ENCODE data around the gene IRX2. TPM values are rescaled to one million over a fixed set of nuclear protein-coding genes. Genes with fewer than 3 reads are reported as not detected.

IRX2 gene
- total RNA-seq, 1 donor from 2014 or later = 6.5 TPM

DNA sequence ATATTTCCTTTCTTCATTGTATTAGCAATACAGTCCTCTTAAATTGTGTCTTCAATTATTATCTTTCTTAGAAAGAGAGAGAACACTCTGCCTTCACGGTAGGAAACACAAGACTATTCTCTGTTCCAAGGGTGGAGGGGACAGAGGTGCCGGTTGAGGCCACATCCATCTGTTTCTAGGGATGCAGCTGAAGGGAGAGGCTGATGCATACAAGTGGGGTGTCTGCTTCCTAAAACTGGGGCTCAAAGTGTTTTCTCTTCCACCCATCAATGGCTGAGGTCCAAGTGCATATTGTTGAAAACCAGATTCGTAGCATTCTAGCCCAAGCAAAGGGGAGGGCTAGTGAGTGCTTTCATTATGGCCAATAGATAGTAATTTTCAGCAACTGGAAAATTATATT lies 9.5 kb downstream of the IRX2 start:
- DNase-seq (ENCODE audit: low spot score) = no peak

DNA sequence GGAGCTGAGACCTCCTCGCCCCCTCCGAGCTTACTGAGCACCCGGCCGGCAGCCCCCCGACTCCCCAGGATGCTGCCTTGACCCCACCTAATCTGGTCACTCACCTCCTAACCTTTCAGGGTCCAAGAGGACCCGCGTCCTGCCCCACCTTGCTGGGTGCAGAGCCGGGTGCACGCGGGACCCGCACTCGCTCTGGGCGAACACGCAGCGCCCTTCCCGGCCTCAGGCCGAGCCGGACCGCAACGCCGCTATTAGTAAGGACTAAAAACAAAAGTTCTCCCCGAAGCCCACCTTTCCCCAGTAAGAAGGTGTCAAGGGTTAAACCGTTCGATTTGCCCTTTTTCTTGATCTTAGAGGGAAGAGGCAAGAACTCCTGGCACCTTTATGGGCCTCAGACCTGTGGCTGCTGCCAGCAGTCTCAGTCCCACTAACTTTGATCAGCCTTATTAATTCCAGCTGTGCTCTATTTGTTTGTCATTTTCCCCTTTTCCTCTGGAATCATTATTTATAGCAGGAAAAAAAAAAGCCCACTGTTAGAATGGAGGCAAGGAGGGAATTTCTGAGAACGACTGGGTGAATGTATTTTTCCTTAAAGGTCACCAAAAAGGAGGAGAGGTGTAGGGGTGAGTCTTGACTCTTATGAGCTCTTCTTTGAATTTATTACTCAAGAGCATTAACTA lies 10.5 kb downstream of the IRX2 start:
- no peak for DNase-seq (ENCODE audit: low spot score)

DNA sequence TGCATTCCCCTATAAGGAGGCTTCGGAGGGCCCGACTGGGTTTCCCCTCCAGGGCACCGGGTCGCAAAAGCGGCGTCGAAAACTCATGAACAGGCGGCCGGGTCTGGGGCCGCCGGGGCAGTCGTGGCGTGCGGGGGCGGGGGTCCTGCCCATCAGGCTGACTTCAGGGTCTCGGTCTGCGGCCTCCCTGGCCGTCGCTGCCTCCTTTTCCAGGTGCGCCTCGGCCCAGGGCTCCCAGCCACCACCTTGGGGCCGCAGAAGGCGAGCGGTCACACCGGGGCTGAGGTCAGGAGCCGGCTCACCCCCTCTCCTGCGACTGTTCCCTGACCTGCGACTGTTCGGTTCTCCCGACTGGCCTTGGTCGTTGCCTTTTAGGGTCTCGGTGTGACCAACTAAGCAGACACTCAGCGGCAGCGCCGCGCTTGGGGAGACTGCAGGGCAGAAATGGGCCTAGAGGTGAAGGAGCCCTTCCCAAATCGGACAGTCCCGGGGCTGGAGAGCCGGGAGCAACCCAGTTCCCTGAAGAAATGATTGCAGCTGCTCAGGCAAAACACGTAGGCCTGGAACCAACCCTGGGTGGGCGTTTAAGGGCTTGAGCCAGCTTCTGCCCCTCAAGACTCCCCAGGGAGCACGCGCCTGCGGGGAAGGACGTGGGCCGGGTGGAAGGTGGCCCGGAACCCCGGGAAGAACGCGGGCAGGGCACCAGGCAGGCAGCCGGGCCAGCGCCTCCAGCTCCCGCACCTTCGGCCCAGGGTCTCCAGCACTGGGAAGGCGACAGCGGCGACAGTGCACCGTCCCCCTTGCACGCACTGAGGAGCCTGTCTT lies 11.2 kb downstream of the IRX2 start:
- no peak for DNase-seq (ENCODE audit: low spot score)

DNA sequence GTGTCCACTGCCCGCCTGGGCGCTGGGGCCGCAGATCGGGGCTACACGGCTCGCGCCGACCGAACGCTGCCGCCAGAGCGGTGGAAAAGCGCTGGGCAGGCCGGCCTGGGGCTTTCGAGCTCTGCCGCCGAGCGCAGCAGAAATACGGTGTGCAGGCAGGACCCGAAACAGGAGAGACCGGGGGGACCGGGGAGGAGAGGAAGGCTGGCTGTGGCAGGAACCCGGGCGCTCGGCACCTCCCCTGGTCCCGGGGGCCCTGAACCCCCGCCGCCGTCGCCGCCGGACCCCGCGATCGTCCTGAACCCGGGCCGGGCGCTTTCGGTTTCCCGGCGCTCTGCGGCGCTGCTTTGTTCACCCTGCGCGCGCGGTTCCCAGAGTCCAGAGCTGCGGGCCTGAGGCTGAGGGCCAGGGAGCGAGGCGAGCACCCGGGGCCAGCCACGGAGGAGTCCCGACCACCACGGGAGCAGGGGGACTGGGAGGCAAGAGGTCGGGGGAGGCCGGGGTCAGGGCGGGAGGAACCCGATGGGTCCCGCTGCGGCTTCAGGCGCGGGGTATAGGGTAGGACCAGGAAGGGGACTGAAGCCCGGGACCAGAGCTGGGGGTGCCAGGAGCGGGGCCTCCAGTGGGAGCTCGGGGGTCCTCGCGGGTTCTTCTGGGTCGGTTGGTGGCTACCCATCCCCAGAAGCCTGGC lies 12.0 kb downstream of the IRX2 start:
- DNase-seq (ENCODE audit: low spot score) = no peak

DNA sequence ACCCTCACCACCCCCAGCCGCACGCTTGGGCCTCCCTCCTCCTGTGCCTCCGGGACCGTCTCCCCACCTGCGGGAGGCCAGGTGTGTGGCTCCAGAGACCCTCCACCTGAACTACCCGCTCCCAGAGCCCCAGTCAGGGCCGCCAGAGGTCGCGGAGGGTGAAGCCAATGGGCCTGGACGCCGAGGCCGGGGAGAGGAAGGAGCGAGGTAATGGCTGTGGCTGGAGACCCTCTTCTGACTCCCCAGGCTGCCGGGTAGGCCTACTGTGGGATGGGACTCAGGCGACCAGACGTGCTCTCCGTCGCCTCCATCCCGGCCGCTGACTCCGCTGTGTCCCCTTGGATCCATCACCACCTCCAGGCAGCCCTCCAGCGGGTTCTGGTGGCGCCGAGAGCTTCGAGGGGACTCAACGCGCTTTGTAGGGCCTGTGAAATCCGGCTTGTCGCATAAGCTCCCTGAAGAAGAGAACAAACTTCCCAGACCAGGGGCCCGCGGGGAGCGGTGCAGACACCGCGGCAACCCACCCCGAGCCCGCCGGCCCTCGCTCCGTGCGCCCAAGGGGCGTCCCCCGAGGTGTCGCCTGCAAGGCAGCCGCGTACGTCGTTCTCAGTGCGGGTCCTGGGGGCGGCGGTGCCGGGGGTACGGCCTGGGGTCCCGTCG lies 12.6 kb downstream of the IRX2 start:
- DNase-seq (ENCODE audit: low spot score) = no peak

DNA sequence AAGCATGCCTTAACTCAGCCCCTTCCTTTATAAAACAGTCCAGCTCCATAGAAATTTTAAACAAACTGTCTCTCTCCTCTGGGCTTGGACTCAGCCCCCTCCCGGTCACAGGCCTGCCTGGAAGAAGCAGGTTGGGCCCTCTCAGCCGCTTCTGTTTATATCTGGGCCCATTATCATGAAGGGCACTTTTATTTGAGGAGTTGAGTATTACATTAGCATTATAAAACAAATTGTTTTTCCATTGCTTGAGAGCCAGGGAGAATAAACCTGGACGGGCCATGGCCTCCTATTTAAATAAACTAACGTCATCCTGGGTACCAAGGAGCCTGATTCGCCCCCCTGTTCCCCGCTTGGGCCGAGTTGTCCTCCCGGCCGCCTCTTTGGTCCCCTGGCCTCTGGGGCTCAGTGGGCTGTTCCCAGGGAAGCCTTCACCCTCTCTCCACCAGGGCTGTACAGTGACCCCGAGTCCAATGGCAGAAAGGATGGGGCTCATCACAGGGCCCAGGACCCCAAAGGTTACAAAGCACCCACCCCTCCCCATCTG lies 13.2 kb downstream of the IRX2 start:
- DNase-seq (ENCODE audit: low spot score) = no peak

DNA sequence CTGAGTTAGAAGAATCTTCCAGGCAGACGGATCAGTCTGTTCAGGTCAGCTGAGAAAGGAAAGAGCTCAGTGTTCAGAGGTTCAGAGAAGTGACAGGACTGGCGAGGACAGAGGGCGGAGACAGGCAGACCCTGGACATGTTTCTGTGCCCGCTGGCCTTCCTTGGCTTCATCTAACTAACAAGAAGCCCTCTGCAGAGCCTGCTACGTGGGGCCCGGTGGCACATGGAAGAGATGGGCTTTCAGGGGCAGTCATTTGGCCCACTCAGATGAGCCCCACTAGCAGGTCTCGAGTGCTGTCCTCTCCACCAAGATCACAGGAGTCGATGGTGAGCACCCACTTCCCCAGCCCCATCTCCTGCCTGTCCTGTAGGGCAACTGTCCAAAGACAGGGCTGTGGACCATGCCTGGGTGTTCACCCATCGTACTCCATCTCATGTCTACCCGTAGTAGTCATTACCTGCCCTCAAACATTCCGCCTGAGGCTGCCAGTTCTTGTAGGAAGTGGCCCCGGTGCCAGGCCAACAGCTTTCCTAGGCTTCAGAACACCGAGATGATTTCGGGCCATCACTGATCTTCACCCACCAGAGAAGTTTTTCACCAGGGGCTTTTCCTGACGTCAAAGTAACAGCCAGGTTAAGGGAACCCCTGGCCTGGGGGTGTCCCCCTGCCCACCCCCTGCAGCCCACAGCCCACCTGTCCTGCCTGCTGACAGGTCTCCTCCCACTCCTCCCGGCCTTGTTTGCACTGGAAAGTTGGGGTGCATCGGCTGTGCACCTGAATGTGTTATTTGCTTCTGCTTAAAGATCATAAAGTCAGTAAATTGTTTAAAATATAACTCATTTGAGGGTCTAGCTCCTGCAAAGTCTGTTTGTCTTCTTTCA lies 14.0 kb downstream of the IRX2 start:
- DNase-seq (ENCODE audit: low spot score) = no peak

DNA sequence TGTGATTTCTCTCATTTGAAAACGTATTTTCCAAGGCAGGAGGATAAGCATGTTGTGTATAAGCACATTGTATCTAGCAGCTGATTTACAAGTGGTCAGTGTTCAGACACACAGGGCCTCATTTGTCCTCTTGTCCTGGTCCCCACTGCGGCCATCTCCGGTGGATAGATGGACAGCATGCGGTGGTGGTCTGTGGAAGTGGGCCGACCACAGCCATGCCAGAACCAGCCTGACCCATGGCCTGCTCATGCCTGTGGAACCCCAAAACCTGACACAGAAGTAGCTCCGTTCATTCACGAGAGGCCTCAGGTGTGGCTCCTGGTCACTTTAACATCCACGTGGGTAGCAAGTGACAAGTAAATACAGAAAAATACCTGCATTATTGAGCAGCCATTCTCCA lies 14.6 kb downstream of the IRX2 start:
- no peak for DNase-seq (ENCODE audit: low spot score)

DNA sequence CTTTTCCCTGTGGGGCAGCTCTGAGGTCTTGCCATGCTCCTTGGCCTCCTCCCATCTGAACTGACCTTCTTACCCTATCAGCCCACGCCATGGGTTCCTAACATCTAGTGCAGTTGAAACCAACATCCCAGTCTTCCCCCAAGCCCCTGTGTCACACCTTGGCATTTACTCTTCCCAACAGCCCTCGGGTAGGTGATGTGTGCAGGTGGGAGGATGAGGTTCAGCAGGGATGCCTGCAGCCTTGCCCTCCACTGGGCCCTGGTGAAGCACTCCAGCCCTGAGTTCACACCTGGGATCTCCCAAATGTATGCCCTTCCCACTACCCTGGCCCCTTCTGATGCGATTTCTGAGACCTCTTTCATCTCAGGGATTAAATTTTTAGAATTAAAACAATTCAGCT lies 15.5 kb downstream of the IRX2 start:
- no peak for DNase-seq (ENCODE audit: low spot score)

DNA sequence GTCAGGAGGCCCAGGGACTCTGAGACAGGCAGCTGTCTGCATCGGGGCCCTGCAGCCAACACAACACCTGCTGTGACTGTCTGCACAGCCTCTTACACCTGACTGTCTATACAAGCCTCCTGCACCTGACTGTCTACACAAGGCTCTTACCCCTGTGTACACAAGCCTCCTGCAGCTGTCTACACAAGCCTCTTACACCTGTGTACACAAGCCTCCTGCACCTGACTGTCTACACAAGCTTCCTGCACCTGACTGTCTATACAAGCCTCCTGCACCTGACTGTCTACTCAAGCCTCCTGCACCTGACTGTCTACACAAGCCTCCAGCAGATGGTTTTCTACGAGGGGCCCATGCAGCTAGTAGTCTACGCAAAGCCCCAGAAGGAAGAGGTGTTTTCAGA lies 18.6 kb downstream of the IRX2 start:
- DNase-seq (ENCODE audit: low spot score) = no peak

DNA sequence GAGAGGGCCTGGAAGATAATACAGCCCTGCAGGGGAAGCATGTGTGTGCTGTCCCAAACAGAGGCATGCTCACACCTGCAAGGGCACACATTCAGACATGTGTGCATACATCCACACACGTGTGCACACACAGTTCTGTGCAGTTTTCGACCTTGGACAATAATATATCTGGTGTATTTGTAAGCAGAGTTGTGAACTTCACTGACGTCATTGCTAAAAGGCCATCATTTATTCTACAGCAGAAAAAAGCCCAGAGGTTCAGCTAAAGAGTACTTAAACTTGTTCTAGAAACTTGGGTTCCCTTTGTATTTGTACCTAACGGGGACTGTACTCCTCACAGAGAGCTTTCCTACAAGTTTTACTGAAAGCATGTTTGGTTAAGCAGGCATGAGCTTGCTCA lies 19.5 kb downstream of the IRX2 start:
- DNase-seq (ENCODE audit: low spot score) = no peak

DNA sequence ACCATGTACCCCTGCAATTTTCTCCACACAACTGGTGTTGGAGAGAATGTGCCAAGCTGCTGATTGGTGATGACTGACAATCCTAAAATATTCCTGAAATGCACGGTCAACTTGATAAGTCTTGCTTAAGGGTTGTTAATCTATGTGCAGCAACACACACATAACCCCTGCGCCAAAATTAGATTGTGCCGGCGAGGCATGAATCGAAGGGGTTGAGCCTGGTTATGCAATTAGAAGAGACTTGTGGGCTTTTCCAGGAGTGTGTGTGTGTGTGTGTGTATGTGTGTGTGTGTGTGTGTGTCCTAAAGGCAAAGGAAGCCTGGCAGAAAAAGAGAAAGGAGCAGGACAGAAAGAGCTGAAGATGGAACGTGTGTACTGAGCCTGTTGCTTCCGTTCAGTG lies 22.3 kb downstream of the IRX2 start:
- DNase-seq (ENCODE audit: low spot score) = no peak

DNA sequence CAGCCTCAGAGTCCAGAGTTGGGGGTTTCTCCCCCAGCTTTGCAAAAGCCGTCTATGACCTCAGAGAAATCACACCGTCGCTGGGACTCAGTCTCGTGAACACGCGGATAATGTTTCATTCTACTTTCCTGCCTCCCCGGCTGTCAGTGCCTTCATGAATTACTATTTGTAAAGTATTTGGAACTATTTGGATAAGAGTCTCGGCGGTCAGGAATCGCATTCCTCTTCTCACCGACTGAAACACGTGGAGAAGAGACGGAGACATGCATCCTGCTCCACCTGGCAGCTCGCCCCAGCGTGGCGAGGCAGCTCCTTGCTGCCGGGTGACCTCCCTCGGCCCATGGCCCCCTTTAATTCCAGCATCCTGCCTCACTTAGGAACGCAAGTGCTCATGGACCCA lies 23.9 kb downstream of the IRX2 start:
- DNase-seq (ENCODE audit: low spot score) = no peak

DNA sequence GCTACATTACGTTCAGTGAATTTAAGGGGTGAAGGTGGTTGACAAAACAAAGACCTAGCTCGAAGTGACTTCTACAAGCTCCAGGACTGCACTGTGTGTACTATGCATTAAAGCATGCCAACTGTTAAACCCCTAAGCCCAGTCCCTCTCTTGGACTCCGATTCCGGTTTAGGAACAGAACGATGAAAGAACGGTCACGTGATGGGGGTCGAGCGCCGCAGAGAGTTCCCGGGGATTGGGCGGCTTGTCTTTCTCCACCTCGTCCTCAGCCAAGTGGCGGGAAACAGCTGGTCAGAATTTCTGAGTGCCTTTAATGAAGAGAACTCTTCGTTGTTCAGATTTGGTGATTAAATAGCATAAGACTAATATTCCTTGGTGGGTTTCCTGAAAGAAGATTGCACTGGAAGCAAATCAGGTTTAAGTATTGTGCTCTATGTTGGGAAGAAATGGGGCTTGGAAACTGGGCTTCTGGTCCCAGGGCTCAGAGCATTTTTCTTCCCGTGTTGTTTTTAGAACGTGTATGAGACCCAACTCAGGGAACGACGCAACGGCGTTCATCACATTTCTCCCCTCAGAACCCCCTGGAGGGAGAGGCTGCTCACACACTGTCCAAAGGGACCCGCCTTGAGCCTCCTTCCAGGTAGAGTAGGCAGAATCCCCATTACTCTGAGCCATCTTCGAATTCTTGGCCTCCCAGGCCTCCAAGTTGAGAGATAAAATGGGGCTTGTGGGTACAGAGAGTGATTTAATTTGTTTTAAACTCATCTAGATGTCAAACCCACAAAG lies 25.3 kb downstream of the IRX2 start:
- DNase-seq (ENCODE audit: low spot score) = no peak

DNA sequence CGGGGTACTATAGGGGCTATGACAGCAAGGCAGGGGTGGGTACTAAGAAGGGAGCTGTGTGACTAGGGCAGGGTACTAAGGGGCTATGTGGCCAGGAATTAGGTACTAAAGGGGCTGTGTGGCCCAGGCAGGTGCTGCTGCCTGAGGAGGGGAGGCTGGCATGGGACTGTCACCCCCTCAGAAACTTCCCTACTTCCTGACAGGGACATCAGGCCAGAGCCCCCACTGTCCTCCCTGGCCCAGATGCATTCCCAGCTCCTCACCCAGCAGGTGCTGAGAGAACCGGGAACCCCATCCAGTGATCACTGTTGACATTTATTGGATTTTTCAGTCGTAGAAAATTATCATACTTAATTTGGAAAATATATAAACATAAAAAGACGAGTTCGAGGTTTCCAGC lies 26.6 kb downstream of the IRX2 start:
- DNase-seq (ENCODE audit: low spot score) = no peak

DNA sequence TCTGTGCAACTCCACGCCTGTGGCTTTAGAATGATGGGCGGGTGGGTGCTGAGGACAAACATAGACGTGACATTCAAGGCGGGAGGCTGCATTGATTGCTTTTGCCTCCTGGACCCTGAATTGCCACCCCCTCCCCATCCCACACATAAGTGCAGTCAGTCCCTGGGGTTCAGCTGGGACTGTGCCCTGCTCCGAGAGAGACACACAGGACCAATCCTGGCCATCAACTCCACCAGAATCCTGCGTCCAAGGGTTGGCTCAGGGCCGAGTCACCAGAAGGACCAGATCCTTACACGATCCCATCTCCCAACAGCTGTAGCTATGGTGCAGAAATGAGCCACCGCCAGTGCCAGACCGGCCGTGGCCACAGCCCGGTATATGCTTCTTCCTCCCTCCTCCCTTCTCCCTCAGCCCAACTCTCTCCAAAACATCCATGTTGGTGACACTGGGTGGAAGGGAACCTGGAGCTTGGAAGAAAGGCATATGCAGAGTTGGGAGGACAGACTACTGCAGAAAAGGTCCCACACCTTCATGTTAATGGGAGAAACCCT lies 27.4 kb downstream of the IRX2 start:
- no peak for DNase-seq (ENCODE audit: low spot score)

DNA sequence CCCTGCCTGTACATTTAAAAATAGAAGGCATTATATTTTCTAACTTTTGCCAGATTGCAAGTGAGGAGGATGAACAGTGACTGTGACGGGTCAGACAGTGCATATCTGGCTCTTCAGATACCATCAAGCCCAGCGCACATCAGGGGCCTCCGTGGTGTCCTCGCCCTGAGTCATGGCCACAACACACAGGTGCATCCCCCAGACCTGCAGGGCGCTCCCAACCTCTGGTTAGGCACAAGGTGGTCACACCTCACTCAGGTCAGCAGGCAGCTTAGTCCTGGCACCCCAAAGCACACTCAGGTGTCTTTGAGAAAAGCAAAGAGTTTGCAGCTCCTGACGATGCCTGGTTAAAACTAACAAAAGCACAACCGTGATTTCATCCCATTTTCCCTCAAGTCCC lies 28.6 kb downstream of the IRX2 start:
- DNase-seq (ENCODE audit: low spot score) = no peak

DNA sequence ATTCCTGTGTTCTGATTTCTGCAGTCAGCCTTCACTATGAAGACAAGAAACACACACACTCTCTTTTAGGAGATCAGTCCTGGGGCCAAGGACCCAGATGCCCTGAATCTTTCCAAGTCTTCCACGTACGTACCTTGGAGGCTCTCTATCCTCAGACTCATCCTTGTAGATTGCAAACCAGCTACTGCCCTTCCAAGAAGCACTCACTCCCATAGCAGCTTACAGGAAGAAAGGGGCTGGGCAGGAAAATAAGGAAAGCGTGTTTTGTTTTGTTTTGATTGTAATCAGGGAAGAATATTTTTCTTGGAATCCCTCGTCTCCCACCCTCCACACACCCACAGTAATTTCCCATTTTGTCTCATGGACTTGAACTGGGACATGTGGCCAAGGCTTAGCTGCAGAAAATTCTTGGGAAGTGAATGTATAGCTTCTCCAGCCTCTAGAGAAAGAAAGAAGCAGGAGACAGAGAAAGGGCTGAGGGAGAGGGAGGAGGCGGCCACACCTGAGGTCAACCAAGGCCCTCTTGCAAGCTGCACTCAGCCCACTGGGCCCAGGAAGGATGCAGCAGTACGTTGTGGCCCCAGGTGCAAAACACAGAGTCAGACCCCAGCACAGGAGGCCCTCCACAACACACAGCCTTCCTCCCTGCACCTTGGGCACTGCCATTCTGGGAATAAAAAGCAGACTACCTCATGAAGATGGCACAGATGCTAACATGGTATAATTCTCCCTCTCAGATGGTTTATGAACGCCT lies 29.9 kb downstream of the IRX2 start:
- no peak for DNase-seq (ENCODE audit: low spot score)

DNA sequence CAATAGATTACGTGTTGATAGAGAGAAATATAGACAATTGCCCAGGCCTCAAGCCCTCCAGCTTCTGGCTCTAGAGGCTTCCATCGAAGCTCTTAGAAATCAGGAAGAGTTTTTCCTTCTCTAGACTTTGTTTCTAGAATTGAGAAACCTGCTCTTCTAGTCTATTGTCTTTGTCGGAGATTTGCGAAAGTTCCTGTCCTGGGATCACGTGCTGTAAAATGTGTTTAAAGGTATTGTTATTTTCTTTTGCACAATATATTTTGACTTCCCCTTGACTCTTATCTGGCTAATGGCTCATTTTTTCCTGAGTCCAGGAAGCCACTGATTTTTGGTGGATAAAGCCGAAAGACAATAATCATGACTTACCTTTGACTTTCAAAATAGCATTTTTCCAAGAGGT lies 32.1 kb downstream of the IRX2 start:
- no peak for DNase-seq (ENCODE audit: low spot score)

Measured in umbilical cord (tissue), 2 donors.